H9 (cell line): Measurements from ENCODE around the gene HRH1. TPM values are rescaled to one million over a fixed set of nuclear protein-coding genes. Genes with fewer than 3 reads are reported as not detected.

Experiments
- DNase-seq: peaks from one replicate; pipeline ENCODE4 v3.0.0-alpha.2; 2017
- H2AFZ ChIP-seq: one replicate; pipeline ENCODE4 v1.6.1; 2013; ENCODE audit warnings: mild to moderate bottlenecking, low read length, control low read depth, moderate library complexity
- H2AK5ac ChIP-seq: 2 replicates; pipeline ENCODE4 v1.6.1; 2013; ENCODE audit warnings: low read length, control low read depth, mixed read lengths; ENCODE audit not compliant: insufficient read length
- H2BK120ac ChIP-seq: one replicate; pipeline ENCODE4 v1.6.1; 2013; ENCODE audit warnings: low read depth, mild to moderate bottlenecking, low read length, control low read depth, inconsistent platforms; ENCODE audit not compliant: poor library complexity, severe bottlenecking
- H2BK12ac ChIP-seq: 2 replicates; pipeline ENCODE4 v1.6.1; 2013; ENCODE audit warnings: low read length, control low read depth, mixed read lengths, low read depth; ENCODE audit not compliant: insufficient read length
- H2BK15ac ChIP-seq: 2 replicates; pipeline ENCODE4 v1.6.1; 2013; ENCODE audit warnings: low read depth, low read length, control low read depth
- H2BK20ac ChIP-seq: one replicate; pipeline ENCODE4 v1.6.1; 2013; ENCODE audit warnings: low read depth, mild to moderate bottlenecking, low read length, control low read depth, inconsistent platforms; ENCODE audit not compliant: poor library complexity, severe bottlenecking
- H2BK5ac ChIP-seq: 2 replicates; pipeline ENCODE4 v1.6.1; 2013; ENCODE audit warnings: low read length, control low read depth, mixed read lengths; ENCODE audit not compliant: insufficient read length
- H3K14ac ChIP-seq: 2 replicates; pipeline ENCODE4 v1.6.1; 2013; ENCODE audit warnings: low read length, control low read depth; ENCODE audit not compliant: insufficient read depth
- H3K18ac ChIP-seq: 2 replicates; pipeline ENCODE4 v1.6.1; 2013; ENCODE audit warnings: low read depth, mild to moderate bottlenecking, mixed read lengths, low read length, control low read depth; ENCODE audit not compliant: insufficient read length
- H3K23ac ChIP-seq: 2 replicates; pipeline ENCODE4 v1.6.1; 2013; ENCODE audit warnings: low read length, control low read depth, mixed read lengths, low read depth; ENCODE audit not compliant: insufficient read length
- H3K23me2 ChIP-seq: 2 replicates; pipeline ENCODE4 v1.6.1; 2013; ENCODE audit warnings: low read depth, mild to moderate bottlenecking, mixed read lengths, low read length, control low read depth; ENCODE audit not compliant: insufficient read length, poor library complexity, severe bottlenecking
- H3K27ac ChIP-seq: 2 replicates; pipeline ENCODE4 v1.5.1; 2013; ENCODE audit warnings: low read length, control low read depth, mixed read lengths, low read depth; ENCODE audit not compliant: insufficient read length
- H3K27me3 ChIP-seq: 2 replicates; pipeline ENCODE4 v1.6.1; 2013; ENCODE audit warnings: low read length, control low read depth, inconsistent platforms; ENCODE audit not compliant: insufficient read depth
- H3K4ac ChIP-seq: 2 replicates; pipeline ENCODE4 v1.6.1; 2013; ENCODE audit warnings: low read depth, mild to moderate bottlenecking, control low read depth, inconsistent platforms, low read length, moderate library complexity
- H3K4me1 ChIP-seq: 2 replicates; pipeline ENCODE4 v1.6.1; 2013; ENCODE audit warnings: low read length, control low read depth, inconsistent platforms; ENCODE audit not compliant: insufficient read depth
- H3K4me2 ChIP-seq: 2 replicates; pipeline ENCODE4 v1.6.1; 2013; ENCODE audit warnings: low read length, control low read depth, mixed read lengths; ENCODE audit not compliant: insufficient read length, insufficient read depth
- H3K56ac ChIP-seq: 2 replicates; pipeline ENCODE4 v1.6.1; 2013; ENCODE audit warnings: low read depth, mild to moderate bottlenecking, mixed read lengths, low read length, control low read depth; ENCODE audit not compliant: insufficient read length
- H3K79me1 ChIP-seq: 2 replicates; pipeline ENCODE4 v1.6.1; 2013; ENCODE audit warnings: low read depth, mild to moderate bottlenecking, moderate library complexity, low read length, control low read depth, inconsistent platforms; ENCODE audit not compliant: insufficient read depth, poor library complexity, severe bottlenecking
- H3K79me2 ChIP-seq: 2 replicates; pipeline ENCODE4 v1.6.1; 2013; ENCODE audit warnings: low read length, control low read depth, inconsistent platforms; ENCODE audit not compliant: insufficient read depth
- H3K9ac ChIP-seq: 2 replicates; pipeline ENCODE4 v1.6.1; 2013; ENCODE audit warnings: low read length, control low read depth, mixed read lengths; ENCODE audit not compliant: insufficient read length; ENCODE audit errors: extremely low read depth
- H3K9me3 ChIP-seq: one replicate; pipeline ENCODE4 v1.6.1; 2013; ENCODE audit warnings: low read depth, low read length, inconsistent platforms; ENCODE audit not compliant: control insufficient read depth
- H3T11ph ChIP-seq: one replicate; pipeline ENCODE4 v1.6.1; 2013; ENCODE audit warnings: mild to moderate bottlenecking, low read length, control low read depth, inconsistent platforms
- H4K20me1 ChIP-seq: one replicate; pipeline ENCODE4 v1.6.1; 2013; ENCODE audit not compliant: control insufficient read depth, insufficient read length, insufficient read depth
- H4K5ac ChIP-seq: 2 replicates; pipeline ENCODE4 v1.6.1; 2013; ENCODE audit warnings: low read depth, mild to moderate bottlenecking, mixed read lengths, low read length, control low read depth; ENCODE audit not compliant: insufficient read length
- H4K8ac ChIP-seq: replicated peaks from 2 replicates; pipeline ENCODE4 v1.6.1; 2013; ENCODE audit warnings: low read length, control low read depth, mixed read lengths, low read depth; ENCODE audit not compliant: insufficient read length
- H4K91ac ChIP-seq: 2 replicates; pipeline ENCODE4 v1.6.1; 2013; ENCODE audit warnings: low read depth, mild to moderate bottlenecking, moderate library complexity, mixed read lengths, low read length, control low read depth; ENCODE audit not compliant: insufficient read length
- H3K27ac Mint-ChIP-seq, 3 experiments: 2 replicates in 2 of 3; 3 replicates in 1 of 3; pipeline ENCODE4 v1.8.0; 2020 to 2021; ENCODE audit warnings: mixed read lengths in 3 of 3, mild to moderate bottlenecking in 1 of 3, moderate library complexity in 1 of 3
- H3K27me3 Mint-ChIP-seq: 2 replicates; pipeline ENCODE4 v1.8.0; 2021; ENCODE audit warnings: low read depth, mild to moderate bottlenecking, moderate library complexity, mixed read lengths
- H3K36me3 Mint-ChIP-seq, 3 experiments: 2 replicates in 2 of 3; 3 replicates in 1 of 3; pipeline ENCODE4 v1.8.0; 2020 to 2021; ENCODE audit warnings: low read depth in 3 of 3, mixed read lengths in 3 of 3; ENCODE audit not compliant: insufficient read depth in 1 of 3
- H3K4me1 Mint-ChIP-seq, 2 experiments: 2 replicates each; pipeline ENCODE4 v1.8.0; 2020; ENCODE audit warnings: mixed read lengths in 2 of 2
- H3K4me3 Mint-ChIP-seq, 2 experiments: 2 replicates in 1 of 2; 3 replicates in 1 of 2; pipeline ENCODE4 v1.8.0; 2020 to 2021; ENCODE audit warnings: mild to moderate bottlenecking in 2 of 2, mixed read lengths in 2 of 2, moderate library complexity in 1 of 2
- H3K9me3 Mint-ChIP-seq, 2 experiments: 2 replicates in 1 of 2; 3 replicates in 1 of 2; pipeline ENCODE4 v1.8.0; 2020; ENCODE audit warnings: mild to moderate bottlenecking in 2 of 2, mixed read lengths in 2 of 2, moderate library complexity in 1 of 2
- WGBS: extraction: QIAGEN DNeasy Blood & Tissue Kit; methylation state at CpG from one replicate; pipeline ENCODE4 v1.1.7; 2013; ENCODE audit warnings: missing lambda C conversion rate, low lambda C conversion rate, mixed read lengths; ENCODE audit not compliant: insufficient read length; ENCODE audit errors: extremely low coverage; 5-methylcytosine and 5-hydroxymethylcytosine counted together
- total RNA-seq: library from RNA; stranded (reverse); gene quantifications from 2 replicates; pipeline ENCODE4 v1.2.1, GENCODE V29; 2021
- TF ChIP-seq, protein P1 (sequence below): fragments of 200-600 bp; sonication (generic); conservative IDR thresholded peaks from 3 replicates; pipeline ENCODE4 v1.8.0; 2021; ENCODE audit warnings: antibody characterized with exemption, mild to moderate bottlenecking

HRH1 gene
- total RNA-seq, 1 experiment from 2014 or later, result 0.74 TPM

- no peak overlapping the region for H4K8ac ChIP-seq
- no peak overlapping the region for H3K4ac ChIP-seq
- H3K4me3 Mint-ChIP-seq, result no peak overlapping the region
- H4K20me1 ChIP-seq, result no peaks in the 10 kb centered on the region
- H3K23ac ChIP-seq, result no peak overlapping the region
- no peak overlapping the region for H3K4me2 ChIP-seq
- H3K23me2 ChIP-seq, result no peaks in the 10 kb centered on the region
- WGBS, result no CpG with 5 or more reads among the region's 10 CpGs
- H3K27me3 ChIP-seq, result no peaks in the 10 kb centered on the region
- H2AFZ ChIP-seq, result no peak overlapping the region
- no peak for DNase-seq
- no peaks in the 10 kb centered on the region for H3K9me3 ChIP-seq
- no peak overlapping the region for H3K27ac ChIP-seq
- H4K5ac ChIP-seq, result no peak overlapping the region
- H4K91ac ChIP-seq, result no peak overlapping the region
- no peak overlapping the region for H3K14ac ChIP-seq
- H2BK5ac ChIP-seq, result no peak overlapping the region
- no peaks in the 10 kb centered on the region for H3K4me1 Mint-ChIP-seq
- no peak overlapping the region for H2BK120ac ChIP-seq
- peaks cover 6 to 7% (median 6%) of the 10 kb centered on the region in 3 experiments; a peak in 6 of 7 replicates for H3K36me3 Mint-ChIP-seq
- no peaks in the 10 kb centered on the region for H3K79me1 ChIP-seq
- no peak overlapping the region for H3K9ac ChIP-seq
- H3K4me1 ChIP-seq, result no peaks in the 10 kb centered on the region
- H3K79me2 ChIP-seq, result no peaks in the 10 kb centered on the region
- H2BK15ac ChIP-seq, result no peak overlapping the region
- H2AK5ac ChIP-seq, result no peak overlapping the region
- H3T11ph ChIP-seq, result no peak overlapping the region
- TF ChIP-seq, protein P1, sequence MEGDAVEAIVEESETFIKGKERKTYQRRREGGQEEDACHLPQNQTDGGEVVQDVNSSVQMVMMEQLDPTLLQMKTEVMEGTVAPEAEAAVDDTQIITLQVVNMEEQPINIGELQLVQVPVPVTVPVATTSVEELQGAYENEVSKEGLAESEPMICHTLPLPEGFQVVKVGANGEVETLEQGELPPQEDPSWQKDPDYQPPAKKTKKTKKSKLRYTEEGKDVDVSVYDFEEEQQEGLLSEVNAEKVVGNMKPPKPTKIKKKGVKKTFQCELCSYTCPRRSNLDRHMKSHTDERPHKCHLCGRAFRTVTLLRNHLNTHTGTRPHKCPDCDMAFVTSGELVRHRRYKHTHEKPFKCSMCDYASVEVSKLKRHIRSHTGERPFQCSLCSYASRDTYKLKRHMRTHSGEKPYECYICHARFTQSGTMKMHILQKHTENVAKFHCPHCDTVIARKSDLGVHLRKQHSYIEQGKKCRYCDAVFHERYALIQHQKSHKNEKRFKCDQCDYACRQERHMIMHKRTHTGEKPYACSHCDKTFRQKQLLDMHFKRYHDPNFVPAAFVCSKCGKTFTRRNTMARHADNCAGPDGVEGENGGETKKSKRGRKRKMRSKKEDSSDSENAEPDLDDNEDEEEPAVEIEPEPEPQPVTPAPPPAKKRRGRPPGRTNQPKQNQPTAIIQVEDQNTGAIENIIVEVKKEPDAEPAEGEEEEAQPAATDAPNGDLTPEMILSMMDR, result no peak
- no peak overlapping the region for H3K18ac ChIP-seq
- H3K9me3 Mint-ChIP-seq, result peaks cover 15 to 16% of the 10 kb centered on the region in 2 experiments
- H2BK20ac ChIP-seq, result no peak overlapping the region
- no peak overlapping the region for H3K56ac ChIP-seq
- H3K27ac Mint-ChIP-seq, result no peak overlapping the region; a peak in 1 of 7 replicates
- no peak overlapping the region for H2BK12ac ChIP-seq
- peaks cover 26% of the 10 kb centered on the region for H3K27me3 Mint-ChIP-seq
Observed at GRCh38 chr3:11126653-11127052, 27.6 kb upstream of the HRH1 start.
